Raji (cell line): ENCODE measurements around the gene RHOT2.

Source experiments
- POLR2A ChIP-seq: IDR thresholded peaks from 2 replicates; pipeline ENCODE4 v1.6.1; 2011; ENCODE audit warnings: low read depth, low read length, control low read depth; ENCODE audit not compliant: insufficient read depth

Gene RHOT2

GRCh38 chr16:637081-638018 lies 30.6 kb upstream of the RHOT2 start:
- TF ChIP-seq POLR2A, result no peak

GRCh38 chr16:638034-638543 lies 29.8 kb upstream of the RHOT2 start:
- no peak for TF ChIP-seq POLR2A

- TF ChIP-seq POLR2A, result 0 out of 2 replicates have a peak, but pooled peaks have one; percentile 4
Observed at GRCh38 chr16:638836-639235, 29.1 kb upstream of the RHOT2 start.

GRCh38 chr16:640614-641013 lies 27.3 kb upstream of the RHOT2 start:
- no peak for TF ChIP-seq POLR2A

DNA sequence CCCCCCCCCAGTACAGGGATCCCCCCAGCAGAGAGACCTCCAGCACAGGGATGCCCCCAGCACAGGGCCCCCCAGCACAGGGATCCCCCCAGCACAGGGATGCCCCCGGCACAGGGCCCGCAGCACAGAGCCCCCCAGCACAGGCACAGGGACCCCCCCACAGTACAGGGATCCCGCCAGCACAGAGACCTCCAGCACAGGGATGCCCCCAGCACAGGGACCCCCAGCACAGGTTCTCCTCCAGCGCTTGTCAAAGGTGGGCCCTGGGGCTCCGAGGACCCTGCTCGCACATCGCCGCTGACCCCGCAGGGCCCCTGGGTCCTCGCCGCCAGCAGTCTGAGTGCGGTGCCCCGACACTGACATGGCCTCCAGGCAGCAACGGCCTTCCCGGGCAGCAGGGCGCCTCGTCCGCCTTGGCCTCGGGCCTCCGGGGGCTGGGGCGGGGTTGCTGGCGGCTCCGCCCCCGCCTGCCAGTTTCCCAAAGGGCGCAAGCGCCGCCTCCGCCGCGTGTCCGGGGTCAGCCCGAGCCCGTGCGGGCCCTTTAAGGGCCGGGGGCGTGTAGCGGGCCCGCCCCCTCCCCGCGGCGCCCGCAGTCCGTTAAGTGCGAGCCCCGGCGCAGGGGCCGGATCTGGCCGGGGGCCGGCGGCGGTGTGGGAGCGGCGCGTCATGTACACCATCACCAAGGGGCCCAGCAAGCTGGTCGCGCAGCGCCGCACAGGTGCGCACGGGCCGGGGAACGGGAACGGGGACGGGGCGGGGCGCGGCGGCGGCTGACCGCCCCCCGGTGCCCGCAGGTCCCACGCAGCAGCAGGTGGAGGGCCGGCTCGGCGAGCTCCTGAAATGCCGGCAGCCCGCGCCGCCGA lies 26.4 kb upstream of the RHOT2 start, which contains the start of gene MCRIP2:
MCRIP2 (plus strand) TSS at position 503 of the 863 bp plus-strand sequence; CDS start at position 667, 164 bp downstream.
- TF ChIP-seq POLR2A, result peak; percentile 92

DNA sequence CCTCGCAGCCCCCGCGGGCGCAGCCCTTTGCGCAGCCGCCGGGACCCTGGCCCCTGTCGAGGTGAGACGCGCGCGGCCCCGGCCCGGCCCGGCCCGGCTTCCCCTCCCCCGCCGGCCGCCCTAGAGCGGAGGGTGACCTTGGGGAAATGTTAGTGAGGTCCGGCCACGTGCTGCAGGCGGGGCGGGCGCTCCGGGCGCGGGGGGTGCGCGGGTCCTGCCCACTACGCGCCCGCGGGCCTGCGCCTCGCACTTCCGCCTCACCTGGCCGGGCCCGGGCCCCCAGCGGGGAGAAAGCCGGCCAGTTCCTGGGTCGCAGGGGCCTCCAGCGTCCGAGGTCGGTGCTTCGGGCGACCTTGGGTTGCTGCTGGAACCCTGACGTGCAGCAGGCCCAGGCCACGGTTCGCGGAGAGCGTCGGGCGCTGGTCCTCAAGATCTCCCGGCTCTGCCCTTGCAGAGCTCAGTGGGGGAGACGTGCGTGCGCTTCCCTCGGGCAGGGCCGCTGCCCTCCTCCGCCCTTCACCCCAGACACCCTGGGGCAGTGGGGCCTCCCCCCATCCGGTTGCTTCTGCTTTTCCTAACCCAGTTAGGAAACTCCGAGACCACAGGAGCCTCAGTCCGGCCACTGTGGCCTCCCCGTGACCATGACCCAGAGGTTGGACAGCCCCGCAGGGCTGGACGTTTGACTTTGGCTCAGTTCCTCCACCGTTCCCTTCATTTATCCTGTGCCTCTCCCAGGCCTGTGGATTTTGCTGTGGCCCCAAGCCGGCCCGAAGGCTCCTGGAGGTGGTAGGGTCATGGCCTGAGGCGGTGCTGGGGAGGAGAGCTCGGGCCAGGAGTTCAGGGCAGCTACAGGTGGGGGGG lies 25.5 kb upstream of the RHOT2 start:
- no peak for TF ChIP-seq POLR2A

- TF ChIP-seq POLR2A, result no peak
Observed at GRCh38 chr16:643050-643368, 24.9 kb upstream of the RHOT2 start.

GRCh38 chr16:644556-644955 lies 23.4 kb upstream of the RHOT2 start:
- TF ChIP-seq POLR2A, result no peak

GRCh38 chr16:645852-646678 lies 21.9 kb upstream of the RHOT2 start:
- peak; percentile 13; the same call in 1 of the 2 replicates for TF ChIP-seq POLR2A

DNA sequence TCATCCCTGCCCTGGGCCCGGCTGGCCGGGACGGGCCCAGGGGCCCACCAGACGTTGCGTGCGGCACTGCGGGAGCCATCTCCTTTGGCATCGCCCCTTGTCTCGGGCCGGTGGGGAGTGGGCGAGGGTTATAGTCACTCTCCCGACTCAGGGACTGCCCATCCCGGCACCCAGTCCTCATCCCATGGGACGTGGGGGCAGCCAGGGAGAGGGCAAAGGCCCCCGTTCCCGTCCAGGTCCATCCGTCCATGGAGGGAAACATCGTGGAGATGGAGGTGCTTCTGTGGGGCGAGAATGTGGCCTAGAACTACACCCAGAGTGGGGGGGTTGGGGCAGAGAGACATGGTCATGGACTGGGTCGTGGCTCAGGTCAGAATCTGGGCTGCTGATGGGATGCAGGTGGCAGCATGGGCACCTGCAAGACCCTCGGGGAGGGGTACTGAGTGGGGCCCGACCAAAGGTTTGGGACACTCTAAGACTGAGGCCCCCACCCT lies 21.2 kb upstream of the RHOT2 start:
- TF ChIP-seq POLR2A, result no peak; the same call in 1 of the 2 replicates

GRCh38 chr16:647173-647902 lies 20.6 kb upstream of the RHOT2 start:
- peak; percentile 32; the same call in 1 of the 2 replicates for TF ChIP-seq POLR2A

- TF ChIP-seq POLR2A, result peak; percentile 35; the same call in 1 of the 2 replicates
Observed at GRCh38 chr16:648071-648780, 19.7 kb upstream of the RHOT2 start.
